GM19240 (cell line): ENCODE results near the gene MAP3K5.
"Not testable (repeated sequence)": the region's sequence is repeated elsewhere in the genome, so short reads cannot be mapped to it uniquely, and the experiment has no call there.

Source experiments
- DNase-seq: peaks from one replicate; pipeline ENCODE4 v3.0.0; 2011; ENCODE audit warnings: low spot score; ENCODE audit not compliant: insufficient read length

The MAP3K5 gene

GRCh38 chr6:136611746-136612145, 180.5 kb downstream of the MAP3K5 start:
- no peak for DNase-seq

GRCh38 chr6:136611133-136611532, 181.1 kb downstream of the MAP3K5 start:
- no peak for DNase-seq

- DNase-seq = no peak
These were observed 182.2 kb downstream of the MAP3K5 start for GRCh38 chr6:136609873-136610706.

- DNase-seq = no peak
These were observed 183.3 kb downstream of the MAP3K5 start for GRCh38 chr6:136608991-136609390.

- peak; percentile 44 for DNase-seq
These were observed 184.1 kb downstream of the MAP3K5 start for GRCh38 chr6:136607932-136608772.

- no peak for DNase-seq
These were observed 184.9 kb downstream of the MAP3K5 start for GRCh38 chr6:136607204-136607931.

GRCh38 chr6:136604928-136605510, 187.3 kb downstream of the MAP3K5 start:
- DNase-seq = no peak

GRCh38 chr6:136604328-136604825, 187.9 kb downstream of the MAP3K5 start:
- DNase-seq = no peak

- no peak for DNase-seq
These were observed 191.5 kb downstream of the MAP3K5 start for GRCh38 chr6:136600818-136601217.

GRCh38 chr6:136599329-136600011, 192.8 kb downstream of the MAP3K5 start:
- no peak for DNase-seq

GRCh38 chr6:136598048-136598447, 194.2 kb downstream of the MAP3K5 start:
- DNase-seq = no peak

- DNase-seq = no peak
These were observed 197.6 kb downstream of the MAP3K5 start for GRCh38 chr6:136594671-136595070.

GRCh38 chr6:136593748-136594490, 198.4 kb downstream of the MAP3K5 start:
- DNase-seq = peak; percentile 39

GRCh38 chr6:136592930-136593673, 199.2 kb downstream of the MAP3K5 start:
- no peak for DNase-seq

GRCh38 chr6:136591617-136592016, 200.7 kb downstream of the MAP3K5 start:
- DNase-seq = no peak

GRCh38 chr6:136590846-136591245, 201.4 kb downstream of the MAP3K5 start:
- DNase-seq = not testable (repeated sequence)

GRCh38 chr6:136587527-136587926, 204.8 kb downstream of the MAP3K5 start:
- DNase-seq = no peak

GRCh38 chr6:136586295-136586694, 206.0 kb downstream of the MAP3K5 start:
- no peak for DNase-seq

- DNase-seq = not testable (repeated sequence)
These were observed 206.8 kb downstream of the MAP3K5 start for GRCh38 chr6:136585523-136585922.
